ENCODE results near the gene FAM20C.

The FAM20C gene

GRCh38 chr7:157008-157310 is 35.4 kb upstream of the FAM20C start:
- no peaks in the 10 kb centered on the region for H3K27me3 ChIP-seq

GRCh38 chr7:157771-158625 is 34.4 kb upstream of the FAM20C start:
- no peaks in the 10 kb centered on the region for H3K4me1 ChIP-seq (ENCODE audit: control insufficient read depth in 1 of 2, insufficient read depth in 1 of 2, low read depth in 1 of 2, low read length in 1 of 2)
- H3K9me3 ChIP-seq = no peaks in the 10 kb centered on the region
- no peak overlapping the region for H3K4me3 ChIP-seq (ENCODE audit: low read depth in 1 of 2, low read length in 1 of 2)
- H3K36me3 ChIP-seq = no peaks in the 10 kb centered on the region
- peaks cover 4% of the 10 kb centered on the region for H3K27me3 ChIP-seq
- no peak overlapping the region for H3K27ac ChIP-seq
- no peak for TF ChIP-seq CTCF (IDR thresholded peaks at IDR 0.05)

More at GRCh38 chr7:157008-157310, 35.4 kb upstream of the FAM20C start:
- H3K4me3 ChIP-seq (ENCODE audit: low read depth in 1 of 2, low read length in 1 of 2) = no peak overlapping the region
- H3K9me3 ChIP-seq = no peaks in the 10 kb centered on the region
- TF ChIP-seq CTCF (IDR thresholded peaks at IDR 0.05) = no peak
- H3K4me1 ChIP-seq (ENCODE audit: control insufficient read depth in 1 of 2, insufficient read depth in 1 of 2, low read depth in 1 of 2, low read length in 1 of 2) = no peaks in the 10 kb centered on the region
- no peaks in the 10 kb centered on the region for H3K36me3 ChIP-seq
- no peak overlapping the region for H3K27ac ChIP-seq

- Histone ChIP-seq H3K4me3 (ENCODE audit: low read depth in 1 of 2, low read length in 1 of 2) (no peak overlapping the region), H3K27ac (no peak overlapping the region), H3K4me1 (ENCODE audit: control insufficient read depth in 1 of 2, insufficient read depth in 1 of 2, low read depth in 1 of 2, low read length in 1 of 2) (no peaks in the 10 kb centered on the region), H3K27me3 (peaks cover 12% of the 10 kb centered on the region), H3K9me3 (no peaks in the 10 kb centered on the region), H3K36me3 (no peaks in the 10 kb centered on the region)
- TF ChIP-seq CTCF (IDR thresholded peaks at IDR 0.05) = no peak
Measured at GRCh38 chr7:158771-159170, 33.6 kb upstream of the FAM20C start.

- H3K27ac ChIP-seq = no peak overlapping the region
- no peaks in the 10 kb centered on the region for H3K36me3 ChIP-seq
- no peaks in the 10 kb centered on the region for H3K4me1 ChIP-seq (ENCODE audit: control insufficient read depth in 1 of 2, insufficient read depth in 1 of 2, low read depth in 1 of 2, low read length in 1 of 2)
- TF ChIP-seq CTCF (IDR thresholded peaks at IDR 0.05) = no peak
- H3K27me3 ChIP-seq = peaks cover 16% of the 10 kb centered on the region
- H3K9me3 ChIP-seq = no peaks in the 10 kb centered on the region
- no peak overlapping the region for H3K4me3 ChIP-seq (ENCODE audit: low read depth in 1 of 2, low read length in 1 of 2)
Measured at GRCh38 chr7:159370-160270, 32.8 kb upstream of the FAM20C start.

GRCh38 chr7:160958-161725 is 31.2 kb upstream of the FAM20C start:
- TF ChIP-seq CTCF (IDR thresholded peaks at IDR 0.05) = no peak
- no peaks in the 10 kb centered on the region for H3K9me3 ChIP-seq
- no peak overlapping the region for H3K27ac ChIP-seq
- H3K4me3 ChIP-seq (ENCODE audit: low read depth in 1 of 2, low read length in 1 of 2) = no peak overlapping the region
- H3K36me3 ChIP-seq = no peaks in the 10 kb centered on the region
- peaks cover 16% of the 10 kb centered on the region for H3K27me3 ChIP-seq
- H3K4me1 ChIP-seq (ENCODE audit: control insufficient read depth in 1 of 2, insufficient read depth in 1 of 2, low read depth in 1 of 2, low read length in 1 of 2) = peaks cover 0 to 1% of the 10 kb centered on the region in 2 experiments
